IMR-90 (cell line): ENCODE data around the gene IRF4. TPM values are rescaled to one million over a fixed set of nuclear protein-coding genes. Genes with fewer than 3 reads are reported as not detected.

Experiments used
- ATAC-seq: fragments of 200-7000 bp; cut with Tn5 transposase; 2 replicates; pipeline ENCODE4 v1.9.1; 2020; ENCODE audit warnings: low read depth, mild to moderate bottlenecking, moderate library complexity
- BruUV-seq: library from RNA; stranded (reverse); fragments of 400-500 nt; replicated peaks from 2 replicates; lab custom pipeline; 2021; lab: Mats Ljungman, UMichigan
- CTCF ChIA-PET: fragments of 300-600 bp; formaldehyde crosslinking; extraction: SDS; loops from one replicate; lab custom pipeline; 2021; ENCODE audit warnings: antibody characterized with exemption; lab: Yijun Ruan, JAX
- POLR2A ChIA-PET: fragments of 300-600 bp; sonication (Branson Sonifier 250); formaldehyde crosslinking; loops from one replicate; lab custom pipeline; 2022; ENCODE audit warnings: antibody characterized with exemption; ENCODE audit not compliant: unreplicated experiment; lab: Charles Lee
- DNase-seq: peaks from one replicate; pipeline ENCODE4 v3.0.0; 2013
- H2AFZ ChIP-seq: replicated peaks from 2 replicates; pipeline ENCODE3; 2013; ENCODE audit warnings: low read length, mild to moderate bottlenecking; ENCODE audit not compliant: poor library complexity
- H2AK5ac ChIP-seq: 2 replicates; pipeline ENCODE4 v1.6.1; 2013; ENCODE audit warnings: low read depth, low read length, inconsistent platforms
- H2AK9ac ChIP-seq: replicated peaks from 2 replicates; pipeline ENCODE3; 2013; ENCODE audit warnings: mild to moderate bottlenecking, low read depth, low read length, moderate library complexity; ENCODE audit not compliant: poor library complexity
- H2BK120ac ChIP-seq: 2 replicates; pipeline ENCODE4 v1.6.1; 2013; ENCODE audit warnings: low read depth, low read length, inconsistent platforms
- H2BK15ac ChIP-seq: 3 replicates; pipeline ENCODE4 v1.6.1; 2013; ENCODE audit warnings: low read depth, low read length, inconsistent platforms
- H2BK20ac ChIP-seq: 2 replicates; pipeline ENCODE4 v1.6.1; 2013; ENCODE audit warnings: low read depth, mild to moderate bottlenecking, inconsistent platforms, low read length, moderate library complexity
- H2BK5ac ChIP-seq: 2 replicates; pipeline ENCODE4 v1.6.1; 2013; ENCODE audit warnings: mild to moderate bottlenecking, low read depth, low read length, inconsistent platforms; ENCODE audit not compliant: poor library complexity, severe bottlenecking
- H3K14ac ChIP-seq: replicated peaks from 2 replicates; pipeline ENCODE4 v1.6.1; 2013; ENCODE audit warnings: low read depth, low read length, inconsistent platforms
- H3K18ac ChIP-seq: 2 replicates; pipeline ENCODE4 v1.6.1; 2013; ENCODE audit warnings: low read depth, low read length, control low read depth
- H3K23ac ChIP-seq: 2 replicates; pipeline ENCODE4 v1.6.1; 2013; ENCODE audit warnings: low read depth, low read length, inconsistent platforms
- H3K27ac ChIP-seq: 2 replicates; pipeline ENCODE4 v1.5.1; 2013; ENCODE audit warnings: mild to moderate bottlenecking, control low read depth, low read length; ENCODE audit not compliant: insufficient read depth
- H3K27me3 ChIP-seq: 2 replicates; pipeline ENCODE4 v1.6.1; 2013; ENCODE audit warnings: low read length; ENCODE audit not compliant: control insufficient read depth, insufficient read depth
- H3K36me3 ChIP-seq: 2 replicates; pipeline ENCODE4 v1.6.1; 2013; ENCODE audit warnings: low read length, mixed read lengths; ENCODE audit not compliant: control insufficient read depth, insufficient read depth
- H3K4ac ChIP-seq: 2 replicates; pipeline ENCODE4 v1.6.1; 2013; ENCODE audit warnings: low read depth, low read length, inconsistent platforms
- H3K4me1 ChIP-seq: 2 replicates; pipeline ENCODE4 v1.6.1; 2013; ENCODE audit warnings: low read length, mixed read lengths; ENCODE audit not compliant: control insufficient read depth, insufficient read depth
- H3K4me2 ChIP-seq: 2 replicates; pipeline ENCODE4 v1.6.1; 2013; ENCODE audit warnings: low read depth, mild to moderate bottlenecking, control low read depth, low read length, moderate library complexity
- H3K4me3 ChIP-seq: 2 replicates; pipeline ENCODE4 v1.5.1; 2013; ENCODE audit warnings: low read depth, mild to moderate bottlenecking, control low read depth, low read length, moderate library complexity; ENCODE audit not compliant: insufficient read depth
- H3K56ac ChIP-seq: 2 replicates; pipeline ENCODE4 v1.6.1; 2013; ENCODE audit warnings: low read length, inconsistent platforms; ENCODE audit not compliant: insufficient read depth; ENCODE audit errors: extremely low read depth
- H3K79me1 ChIP-seq, 2 experiments: 2 replicates each; pipeline ENCODE4 v1.6.1; 2013; ENCODE audit warnings: low read length in 2 of 2, inconsistent platforms in 1 of 2, low read depth in 1 of 2
- H3K9ac ChIP-seq: 2 replicates; pipeline ENCODE4 v1.6.1; 2013; ENCODE audit warnings: low read depth, low read length, control low read depth
- H3K9me1 ChIP-seq: 2 replicates; pipeline ENCODE4 v1.6.1; 2013; ENCODE audit warnings: low read length, inconsistent platforms; ENCODE audit not compliant: insufficient read depth
- H3K9me3 ChIP-seq: 2 replicates; pipeline ENCODE4 v1.6.1; 2013; ENCODE audit warnings: low read length; ENCODE audit not compliant: control insufficient read depth, insufficient read depth
- H4K20me1 ChIP-seq: 2 replicates; pipeline ENCODE4 v1.6.1; 2013; ENCODE audit warnings: low read length, inconsistent platforms; ENCODE audit not compliant: insufficient read depth
- H4K5ac ChIP-seq: 2 replicates; pipeline ENCODE4 v1.6.1; 2013; ENCODE audit warnings: mild to moderate bottlenecking, low read depth, low read length, control low read depth
- H4K8ac ChIP-seq, 2 experiments: 2 replicates each; pipeline ENCODE4 v1.6.1; 2013; ENCODE audit warnings: low read depth in 2 of 2, low read length in 2 of 2, control low read depth in 1 of 2, inconsistent platforms in 1 of 2
- H4K91ac ChIP-seq: 2 replicates; pipeline ENCODE4 v1.6.1; 2013; ENCODE audit warnings: low read depth, low read length, inconsistent platforms; ENCODE audit not compliant: insufficient read depth
- RFX5 ChIP-seq: IDR thresholded peaks from 2 replicates; pipeline ENCODE4 v1.8.0; 2012; ENCODE audit warnings: low read depth, mild to moderate bottlenecking, low read length, moderate library complexity
- WGBS, 2 experiments: methylation state at CpG; one replicate each; pipeline versions ENCODE4 v1.1.5 to v1.1.7; 2013; ENCODE audit warnings: missing lambda C conversion rate in 2 of 2; ENCODE audit not compliant: insufficient read length in 1 of 2; ENCODE audit errors: extremely low coverage in 2 of 2; 5-methylcytosine and 5-hydroxymethylcytosine counted together
- dilution Hi-C: fragments of 300-500 bp; cut with HindIII; formaldehyde crosslinking; loops from one replicate; pipeline ENCODE4 v1.14.3; 2018; ENCODE audit warnings: low sequenced_read_pairs; ENCODE audit not compliant: unreplicated experiment
- in situ Hi-C: fragments of 300-500 bp; cut with MboI; formaldehyde crosslinking; loops from 3 replicates; pipeline ENCODE4 v1.14.3; 2019; ENCODE audit warnings: low sequenced_read_pairs, inconsistent platforms, mixed read lengths
- intact Hi-C: fragments of 100-400 bp; cut with micrococcal nuclease; formaldehyde crosslinking; loops from 2 replicates; pipeline ENCODE4 v1.10.0; 2022
- polyA plus RNA-seq, 3 experiments: library from polyadenylated mRNA; depleted of rRNA; stranded (reverse); fragments of >200 nt; gene quantifications; 2 replicates each; pipeline ENCODE4 v1.2.3, GENCODE V29; 2012; ENCODE audit warnings: low replicate concordance in 1 of 3
- total RNA-seq: library from RNA; depleted of rRNA; stranded (reverse); fragments of >200 nt; gene quantifications from 2 replicates; pipeline ENCODE4 v1.2.3, GENCODE V29; 2012

The IRF4 gene
- total and polyA plus RNA-seq, 2 of the 4 experiments (the other 2 are of a cell fraction), result not detected

GRCh38 chr6:347232-347631 lies 44.3 kb upstream of the IRF4 start:
- Histone ChIP-seq H3K4ac (no peak overlapping the region), H3K56ac (no peak overlapping the region), H3K4me3 (no peak overlapping the region), H4K5ac (no peak overlapping the region), H3K27ac (no peak overlapping the region), H3K18ac (no peak overlapping the region), H4K91ac (no peak overlapping the region), H4K8ac (no peak overlapping the region), H3K9me3 (peaks cover 3% of the 10 kb centered on the region; the same call in 1 of the 2 replicates), H3K14ac (no peak overlapping the region), H2BK120ac (no peak overlapping the region), H3K36me3 (no peaks in the 10 kb centered on the region; the same call in 1 of the 2 replicates), H3K79me1 (no peaks in the 10 kb centered on the region), H3K9me1 (no peaks in the 10 kb centered on the region; the same call in 1 of the 2 replicates), H3K27me3 (no peaks in the 10 kb centered on the region), H2BK5ac (no peak overlapping the region), H3K23ac (no peak overlapping the region), H2AK5ac (no peak overlapping the region), H3K4me2 (no peak overlapping the region), H2BK15ac (no peak overlapping the region), H4K20me1 (no peaks in the 10 kb centered on the region; the same call in 1 of the 2 replicates), H3K9ac (no peak overlapping the region), H2AK9ac (no peak overlapping the region), H2BK20ac (no peak overlapping the region), H2AFZ (no peak overlapping the region), H3K4me1 (no peaks in the 10 kb centered on the region)
- WGBS, 2 experiments, result 63% methylated on average over 2 of the region's 4 CpGs; no CpG with 5 or more reads in 1 of the 2 experiments
- POLR2A ChIA-PET, result no interaction called here
- in situ Hi-C loops, result no loop called here
- intact Hi-C loops, result no loop called here
- dilution Hi-C loops, result no loop called here
- TF ChIP-seq RFX5, result no peak
- BruUV-seq, result no TSS peak
- DNase-seq (no peak), ATAC-seq (no peak)
- CTCF ChIA-PET, result no interaction called here
